GM18909 (cell line): ENCODE measurements around the gene KNTC1.
"Not testable (repeated sequence)": the region's sequence is repeated elsewhere in the genome, so short reads cannot be mapped to it uniquely, and the experiment has no call there.

Experiments used
- ATAC-seq: cut with Tn5 transposase; IDR thresholded peaks from one replicate; pipeline ENCODE4 v1.9.1; 2021; ENCODE audit warnings: mild to moderate bottlenecking; ENCODE audit not compliant: unreplicated experiment, poor library complexity

The KNTC1 gene

DNA sequence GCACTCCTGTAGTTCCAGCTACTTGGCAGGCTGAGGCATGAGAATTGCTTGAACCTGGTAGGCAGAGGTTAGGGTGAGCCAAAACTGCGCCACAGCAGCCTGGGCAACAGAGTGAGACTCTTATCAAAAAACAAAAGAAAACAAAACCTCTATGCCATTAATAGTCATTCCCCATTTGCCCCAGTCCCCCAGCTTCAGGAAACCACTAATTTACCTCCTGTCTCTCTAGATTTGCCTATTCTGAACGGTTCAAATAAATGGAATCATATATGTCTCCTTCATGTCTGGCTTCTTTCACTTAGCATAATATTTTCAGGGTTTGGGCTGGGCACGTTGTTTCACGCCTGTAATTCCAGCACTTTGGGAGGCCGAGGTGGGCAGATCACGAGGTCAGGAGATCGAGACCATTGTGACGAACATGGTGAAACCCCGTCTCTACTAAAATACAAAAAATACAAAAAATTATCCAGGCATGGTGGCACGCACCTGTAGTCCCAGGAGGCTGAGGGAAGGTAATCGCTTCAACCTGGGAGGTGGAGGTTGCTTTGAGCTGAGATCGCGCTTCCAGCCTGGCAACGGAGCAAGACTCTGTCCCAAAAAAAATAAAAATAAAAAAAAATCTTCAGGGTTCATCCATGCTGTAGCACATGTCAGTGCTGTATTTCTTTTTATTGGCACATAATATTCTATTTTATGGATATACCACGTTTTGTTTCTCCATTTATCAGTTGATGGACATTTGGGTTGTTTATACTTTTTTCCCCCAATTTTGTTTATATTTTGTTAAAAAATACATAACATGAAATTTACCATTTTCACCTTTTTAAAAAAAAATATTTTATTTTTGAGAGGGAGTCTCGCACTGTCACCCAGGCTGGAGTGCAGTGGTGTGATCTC is 31.9 kb downstream of the KNTC1 start:
- no peak for ATAC-seq

DNA sequence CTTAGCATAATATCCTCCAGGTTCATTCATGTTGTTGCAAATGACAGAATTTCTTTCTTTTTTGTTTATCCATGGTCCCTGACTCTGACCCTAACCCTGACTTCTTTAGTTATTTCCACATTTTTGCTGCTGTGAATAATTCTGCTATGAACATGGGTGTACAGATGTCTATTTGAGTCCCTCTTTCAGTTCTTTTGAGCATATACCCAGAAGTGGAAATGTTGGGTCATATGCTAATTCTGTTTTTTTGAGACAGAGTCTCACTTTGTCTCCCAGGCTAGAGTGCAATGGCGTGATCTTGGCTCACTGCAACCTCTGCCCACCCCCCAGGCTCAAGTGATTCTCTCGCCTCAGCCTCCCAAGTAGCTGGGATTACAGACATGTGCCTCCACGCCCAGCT is 33.1 kb downstream of the KNTC1 start:
- ATAC-seq: no peak

DNA sequence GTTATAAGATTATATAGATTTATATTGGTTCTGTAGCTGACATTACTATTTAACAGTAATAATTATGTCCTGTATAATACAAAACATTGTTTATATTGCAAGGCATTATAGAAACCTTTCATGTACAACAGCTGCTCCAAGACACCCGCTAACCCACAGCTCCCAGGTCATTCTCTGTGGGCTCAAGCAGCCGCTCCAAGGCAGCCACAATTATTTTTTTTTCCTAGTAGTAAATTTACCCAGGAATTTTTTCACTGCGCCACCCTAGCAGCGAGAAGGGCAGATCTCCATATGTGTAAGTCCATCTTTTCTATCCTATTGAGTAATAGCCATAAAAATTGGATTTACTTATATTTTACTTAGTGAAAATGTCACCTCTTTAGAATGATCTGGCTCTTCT is 36.3 kb downstream of the KNTC1 start:
- ATAC-seq: no peak

DNA sequence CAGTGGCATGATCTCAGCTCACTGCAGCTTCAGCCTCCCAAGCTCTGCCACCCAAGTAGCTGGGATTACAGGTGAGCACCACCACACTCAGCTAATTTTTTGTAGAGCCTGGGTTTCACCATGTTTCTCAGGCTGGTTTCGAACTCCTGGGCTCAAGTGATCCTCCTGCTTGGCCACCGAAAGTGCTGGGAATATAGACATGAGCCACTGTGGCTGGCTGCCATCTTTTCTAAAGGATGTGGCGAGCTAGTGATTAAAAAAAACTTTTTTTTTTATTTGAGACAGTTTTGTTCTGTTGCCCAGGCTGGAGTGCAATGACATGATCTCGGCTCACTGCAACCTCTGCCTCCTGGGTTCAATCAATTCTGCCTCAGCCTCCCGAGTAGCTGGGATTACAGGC is 39.8 kb downstream of the KNTC1 start:
- not testable (repeated sequence) for ATAC-seq

DNA sequence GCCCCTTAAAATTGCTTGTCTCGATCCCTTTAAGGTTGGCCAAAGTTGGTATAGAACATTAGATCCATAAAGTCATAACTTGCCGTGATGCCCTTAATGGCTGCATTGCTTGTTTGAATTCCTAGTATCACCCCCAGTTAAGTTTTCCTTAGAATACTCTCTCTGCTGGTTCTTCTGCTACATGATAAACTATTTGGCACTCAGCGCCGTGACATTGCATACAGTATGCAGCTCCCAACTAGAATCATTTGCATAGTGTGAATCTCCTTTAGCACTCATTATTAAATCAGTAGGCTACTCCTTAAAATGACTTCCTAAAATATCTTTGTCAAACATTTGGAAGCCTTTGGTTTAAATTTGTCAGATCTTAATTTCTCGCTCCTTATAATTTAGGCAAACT is 42.2 kb downstream of the KNTC1 start:
- ATAC-seq: no peak

DNA sequence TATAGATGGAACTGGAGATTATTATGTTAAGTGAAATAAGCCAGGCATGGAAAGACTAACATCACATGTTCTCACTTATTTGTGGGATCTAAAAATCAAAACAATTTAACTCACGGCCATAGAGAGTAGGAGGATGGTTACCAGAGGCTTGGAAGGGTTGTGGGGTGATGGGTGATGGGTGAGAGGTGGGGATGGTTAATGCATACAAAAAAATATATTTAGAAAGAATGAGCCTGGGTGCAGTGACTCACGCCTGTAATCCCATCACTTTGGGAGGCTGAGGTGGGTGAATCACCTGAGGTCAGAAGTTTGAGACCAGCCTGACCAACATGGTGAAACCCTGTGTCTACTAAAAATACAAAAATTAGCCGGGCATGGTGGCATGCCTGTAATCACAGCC is 43.0 kb downstream of the KNTC1 start:
- not testable (repeated sequence) for ATAC-seq

DNA sequence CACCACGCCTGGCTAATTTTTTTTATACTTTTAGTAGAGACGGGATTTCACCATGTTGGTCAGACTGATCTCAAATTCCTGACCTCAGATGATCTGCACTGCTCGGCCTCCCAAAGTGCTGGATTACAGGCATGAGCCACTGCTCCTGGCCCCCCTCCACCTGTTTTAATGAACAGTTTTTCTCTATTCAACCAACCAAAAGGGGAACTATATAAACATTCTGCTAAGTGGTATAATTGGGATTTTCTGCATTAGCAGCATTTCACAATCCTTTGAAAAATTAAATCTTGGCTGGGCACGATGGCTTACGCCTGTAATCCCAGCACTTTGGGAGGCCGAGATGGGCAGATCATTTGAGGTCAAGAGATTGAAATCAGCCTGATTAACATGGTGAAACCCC is 44.8 kb downstream of the KNTC1 start:
- ATAC-seq: no peak

DNA sequence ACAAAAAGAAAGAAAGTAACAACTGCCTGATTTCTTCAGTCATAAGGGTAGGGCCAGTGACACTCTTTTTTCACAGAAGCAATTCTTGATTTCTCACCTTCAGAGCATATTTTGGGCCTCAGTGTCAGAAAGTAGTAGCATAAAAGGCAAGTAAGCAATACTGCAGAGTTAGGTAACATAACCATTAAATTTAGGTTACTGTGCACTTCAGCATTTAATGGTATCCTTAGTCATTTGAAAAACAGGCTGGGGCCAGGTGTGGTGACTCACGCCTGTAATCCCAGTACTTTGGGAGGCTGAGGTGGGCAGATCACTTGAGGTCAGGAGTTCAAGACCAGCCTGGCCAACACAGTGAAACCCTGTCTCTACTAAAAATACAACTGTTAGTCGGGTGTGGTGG is 56.2 kb downstream of the KNTC1 start:
- not testable (repeated sequence) for ATAC-seq

DNA sequence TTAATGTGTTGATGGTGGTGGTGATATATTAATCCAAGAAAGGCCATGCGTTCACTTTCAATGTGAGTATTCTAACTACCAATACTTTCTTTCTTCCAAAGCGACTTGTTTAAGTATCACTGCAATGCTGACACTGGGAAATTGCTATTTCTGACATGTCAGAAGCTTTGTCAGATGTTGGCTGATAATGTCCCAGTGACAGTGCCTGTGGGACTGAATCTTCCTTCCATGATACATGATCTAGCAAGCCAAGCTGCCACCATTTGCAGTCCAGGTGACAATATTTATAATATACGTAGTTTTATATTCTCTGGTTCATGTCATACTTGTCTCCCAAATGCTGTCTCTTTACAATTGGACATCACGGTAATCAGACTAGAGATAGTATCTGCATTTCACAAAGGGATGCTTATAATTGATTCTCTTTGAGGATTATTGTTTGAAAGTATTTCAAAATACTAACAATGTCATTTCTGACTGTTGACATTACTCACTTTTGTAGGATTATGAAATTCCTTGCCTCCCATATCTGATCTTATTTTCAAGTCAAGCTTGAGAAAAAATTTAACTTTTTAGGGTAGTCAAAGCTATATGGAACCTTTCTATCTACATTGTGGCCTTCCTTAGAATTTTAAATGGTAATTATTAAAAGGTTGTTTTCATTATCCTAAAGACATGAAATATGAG is 57.3 kb downstream of the KNTC1 start:
- ATAC-seq: no peak

DNA sequence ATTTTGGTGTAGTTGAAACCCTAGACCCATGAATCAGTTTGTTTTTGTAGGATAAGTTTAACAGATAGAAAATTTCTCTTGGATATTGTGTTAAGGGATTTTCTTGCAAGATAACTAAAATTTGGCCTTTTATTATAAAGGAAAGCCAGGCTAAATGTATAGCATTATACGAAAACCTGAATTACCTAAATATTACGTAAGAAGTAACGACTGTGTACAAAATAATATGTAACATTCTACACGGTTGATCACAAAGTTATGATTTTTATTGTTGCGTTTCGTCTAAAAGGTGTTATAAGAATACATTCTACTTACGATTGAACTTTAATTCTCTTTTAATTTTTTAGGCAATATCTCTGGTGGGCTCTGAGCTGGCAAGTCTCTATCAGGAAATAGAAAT is 63.9 kb downstream of the KNTC1 start:
- ATAC-seq: no peak

DNA sequence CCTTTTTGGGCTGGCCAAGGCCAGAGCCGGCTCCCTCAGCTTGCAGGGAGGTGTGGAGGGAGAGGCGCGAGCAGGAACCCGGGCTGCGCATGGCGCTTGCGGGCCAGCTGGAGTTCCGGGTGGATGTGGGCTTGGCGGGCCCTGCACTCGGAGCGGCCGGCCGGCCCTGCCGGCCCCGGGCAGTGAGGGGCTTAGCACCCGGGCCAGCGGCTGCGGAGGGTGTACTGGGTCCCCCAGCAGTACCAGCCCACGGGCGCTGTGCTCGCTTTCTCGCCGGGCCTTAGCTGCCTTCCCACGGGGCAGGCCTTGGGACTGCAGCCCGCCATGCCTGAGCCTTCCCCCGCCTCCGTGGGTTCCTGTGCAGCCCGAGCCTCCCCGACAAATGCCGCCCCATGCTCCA is 64.9 kb downstream of the KNTC1 start:
- ATAC-seq: not testable (repeated sequence)

DNA sequence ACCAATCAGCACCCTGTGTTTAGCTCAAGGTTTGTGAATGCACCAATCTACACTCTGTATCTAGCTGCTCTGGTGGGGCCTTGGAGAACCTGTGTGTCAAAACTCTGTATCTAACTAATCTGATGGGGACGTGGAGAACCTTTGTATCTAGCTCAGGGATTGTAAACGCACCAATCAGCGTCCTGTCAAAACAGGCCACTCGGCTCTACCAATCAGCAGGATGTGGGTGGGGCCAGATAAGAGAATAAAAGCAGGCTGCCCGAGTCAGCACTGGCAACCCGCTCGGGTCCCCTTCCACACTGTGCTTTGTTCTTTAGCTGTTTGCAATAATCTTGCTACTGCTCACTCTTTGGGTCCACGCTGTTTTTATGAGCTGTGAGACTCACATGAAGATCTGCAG is 65.5 kb downstream of the KNTC1 start:
- ATAC-seq: not testable (repeated sequence)

DNA sequence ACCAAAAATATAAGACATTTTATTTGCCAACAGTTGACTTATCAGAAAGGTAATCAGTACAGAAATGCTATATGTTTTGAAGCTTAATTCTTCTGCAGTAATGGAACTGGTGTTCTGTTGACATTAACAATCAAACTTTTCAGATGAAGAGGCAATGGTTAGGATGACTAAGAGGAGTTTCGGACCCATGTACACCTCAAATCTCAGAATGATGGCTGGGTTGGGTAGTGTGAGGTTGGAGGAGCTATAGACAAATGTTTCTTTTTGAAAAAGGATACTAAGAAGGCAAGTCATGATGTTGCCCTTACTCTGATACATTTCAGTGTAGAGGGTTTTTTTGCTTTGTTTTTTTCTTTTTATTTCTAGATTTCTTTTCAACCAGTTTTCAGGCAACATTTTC is 66.9 kb downstream of the KNTC1 start:
- no peak for ATAC-seq

DNA sequence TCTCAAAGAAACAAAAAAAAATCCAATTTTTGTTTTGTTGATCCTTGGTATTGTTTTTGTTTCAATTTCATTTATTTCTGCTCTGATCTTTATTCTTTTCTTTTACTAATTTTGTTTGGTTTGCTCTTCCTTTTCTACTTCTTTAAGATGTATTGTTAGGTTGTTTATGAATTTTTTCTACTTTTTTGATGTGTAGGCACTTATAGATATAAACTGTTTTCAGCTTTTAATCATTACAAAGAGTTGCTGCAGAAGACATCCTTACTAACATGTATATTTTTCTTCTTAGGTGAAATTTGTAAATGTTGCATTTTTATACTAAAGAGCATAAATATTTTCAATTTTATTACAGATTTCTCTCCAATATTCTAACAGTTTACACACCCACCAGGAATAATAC is 69.8 kb downstream of the KNTC1 start:
- no peak for ATAC-seq

DNA sequence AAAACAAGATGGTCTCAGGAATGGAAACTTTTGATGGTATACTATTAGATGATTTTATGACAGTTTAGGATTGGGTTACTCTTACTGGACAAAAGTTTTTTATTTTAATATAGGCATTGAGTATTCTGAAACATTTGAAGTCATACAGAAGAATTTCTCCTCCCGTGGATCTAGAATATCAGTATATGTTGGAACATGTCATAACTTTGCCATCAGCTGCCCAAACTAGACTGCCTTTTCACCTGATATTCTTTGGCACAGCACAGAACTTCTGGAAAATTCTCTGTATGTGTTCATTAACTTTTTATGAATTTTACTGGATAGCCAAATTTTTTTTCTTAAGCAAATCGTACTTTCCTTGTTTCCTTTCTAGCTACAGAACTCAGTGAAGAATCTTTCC is 75.4 kb downstream of the KNTC1 start:
- ATAC-seq: no peak

DNA sequence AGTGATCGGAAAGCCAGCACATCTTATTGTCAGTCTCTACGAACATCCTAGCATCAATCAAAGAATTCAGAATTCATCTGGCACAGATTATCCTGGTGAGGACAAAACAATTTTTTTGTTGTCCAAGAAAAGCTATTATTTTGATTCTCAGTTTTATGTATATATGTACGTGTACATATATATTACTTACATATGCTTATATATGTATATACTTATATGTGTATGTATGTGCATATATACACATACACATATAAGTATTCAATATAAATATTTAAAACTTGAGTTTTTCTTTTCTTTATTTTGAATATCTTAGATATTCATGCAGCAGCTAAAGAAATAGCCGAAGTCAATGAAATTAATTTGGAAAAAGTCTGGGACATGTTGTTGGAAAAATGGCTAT is 77.9 kb downstream of the KNTC1 start:
- no peak for ATAC-seq

DNA sequence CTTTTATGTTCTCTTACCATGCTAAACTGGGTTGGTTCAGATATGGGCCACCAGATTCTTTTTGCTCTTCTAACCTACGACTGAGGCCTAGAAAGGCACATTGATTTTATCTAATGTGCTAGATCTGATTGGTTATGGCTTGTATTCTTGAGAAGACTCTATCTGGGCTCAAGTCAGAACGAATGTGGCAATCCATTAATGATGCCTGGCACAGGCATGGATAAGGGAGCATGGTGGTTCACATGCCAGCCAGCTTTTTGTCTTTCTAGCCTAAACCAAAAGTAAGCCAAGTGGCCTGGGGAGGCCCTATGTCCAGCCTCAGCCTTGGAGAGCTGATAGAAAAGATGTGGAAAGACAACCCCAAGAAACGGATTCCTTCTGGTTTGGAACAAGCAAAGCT is 82.7 kb downstream of the KNTC1 start:
- no peak for ATAC-seq

DNA sequence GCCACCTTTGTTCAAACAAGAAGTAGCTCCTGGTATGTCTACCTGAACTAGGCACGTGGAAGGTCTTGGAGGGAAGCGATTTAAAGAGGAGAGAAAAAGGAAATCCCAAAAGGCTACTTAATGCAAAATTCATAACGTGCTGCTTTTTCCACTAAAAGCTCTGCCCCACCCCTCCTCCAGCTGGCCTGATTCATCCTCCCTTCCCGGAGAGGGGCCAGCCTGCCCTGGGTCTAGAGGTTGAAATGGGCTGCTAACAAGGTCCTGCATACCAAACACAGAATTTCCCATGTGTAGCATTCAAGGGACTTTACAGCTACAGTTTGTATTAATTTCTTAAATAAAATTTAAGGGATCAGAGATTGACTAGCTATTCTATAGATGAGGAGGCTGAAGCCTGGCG is 83.2 kb downstream of the KNTC1 start:
- ATAC-seq: no peak

DNA sequence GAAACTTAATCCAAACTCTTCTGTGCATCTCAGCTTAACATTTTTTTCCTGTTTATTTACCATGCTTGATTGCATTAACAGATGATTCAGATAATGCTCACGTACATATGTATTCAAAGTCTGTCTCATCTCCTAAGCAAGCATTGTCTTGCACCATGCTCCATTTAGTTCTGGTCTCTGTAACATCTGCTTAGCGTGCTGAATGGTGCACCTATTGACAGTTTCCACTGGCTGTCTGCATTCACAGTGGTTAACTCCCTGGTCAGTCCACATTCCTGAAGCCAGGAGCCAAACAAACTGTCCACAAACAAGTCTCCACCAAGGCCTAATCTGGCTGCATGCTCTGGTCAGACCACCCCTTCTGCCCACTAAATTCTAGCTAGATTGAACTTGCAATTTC is 83.9 kb downstream of the KNTC1 start:
- no peak for ATAC-seq

DNA sequence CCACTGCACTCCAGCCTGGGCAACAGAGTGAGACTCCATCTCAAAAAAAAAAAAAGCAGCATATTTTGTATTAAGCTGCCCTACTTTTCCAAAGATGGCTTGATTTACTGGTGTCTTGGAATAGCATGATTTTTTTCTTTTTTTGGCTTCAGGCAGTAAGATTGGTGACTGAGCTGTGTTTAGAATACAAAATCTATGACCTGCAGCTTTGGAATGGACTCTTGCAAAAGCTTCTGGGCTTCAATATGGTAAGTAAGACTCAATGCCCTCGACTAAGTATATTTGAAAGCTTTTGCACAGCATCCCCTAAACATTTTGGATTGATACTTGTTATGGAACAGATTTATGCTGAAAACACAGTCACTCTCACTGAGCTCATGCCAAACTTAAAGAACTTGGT is 87.8 kb downstream of the KNTC1 start:
- no peak for ATAC-seq

DNA sequence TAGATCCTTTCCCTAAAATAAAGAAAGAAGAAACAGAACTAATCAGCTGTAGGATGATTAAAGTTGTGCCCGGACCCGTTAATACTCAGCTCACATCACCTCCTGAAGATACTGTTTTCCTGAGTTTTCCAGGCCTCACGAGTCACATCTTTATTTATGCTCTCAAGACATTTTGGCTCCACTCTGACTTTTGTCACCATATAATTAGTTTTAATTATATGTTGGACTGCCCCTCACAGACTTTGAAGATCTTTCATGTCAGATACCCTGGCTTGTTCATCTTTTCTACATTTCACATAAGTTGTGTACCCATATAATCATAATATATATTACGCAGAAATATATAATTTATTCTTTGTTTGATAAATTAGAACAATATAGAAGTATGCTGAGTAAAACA is 88.7 kb downstream of the KNTC1 start:
- ATAC-seq: no peak

DNA sequence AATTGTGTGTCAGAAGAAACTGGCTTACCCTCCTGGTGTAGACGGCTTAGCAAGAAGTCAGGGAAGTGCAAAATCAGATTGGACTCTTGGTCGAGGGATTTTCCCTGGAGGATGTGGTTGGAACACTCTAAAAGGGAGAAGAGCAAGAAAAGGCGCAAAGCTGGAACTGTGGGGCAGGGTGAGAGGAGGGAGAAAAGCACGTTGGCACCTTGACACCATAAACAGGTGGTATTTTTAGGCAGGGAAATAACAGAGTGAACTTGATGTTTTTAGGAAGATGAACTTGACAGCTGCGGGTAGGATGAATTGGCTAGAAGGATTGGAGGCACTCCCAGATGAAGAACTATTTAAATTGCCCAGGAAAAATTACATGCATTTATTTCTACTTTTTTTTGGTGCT is 108.4 kb downstream of the KNTC1 start:
- ATAC-seq: no peak
